Stimulated activated CD4-positive, alpha-beta T cell treated with anti-CD3 and anti-CD28 coated beads, Interleukin-4, amount 100 ng/mL, for 24 hours (primary cell): ENCODE data around the gene TRMT2B.
A peak's percentile ranks its signal among the peaks of the same experiment; 100 is the strongest.
"Not testable (repeated sequence)": the region's sequence is repeated elsewhere in the genome, so short reads cannot be mapped to it uniquely, and the experiment has no call there.

Experiments
- DNase-seq: peaks from one replicate; pipeline ENCODE4 v3.0.0-alpha.2; 2020

TRMT2B gene

DNA sequence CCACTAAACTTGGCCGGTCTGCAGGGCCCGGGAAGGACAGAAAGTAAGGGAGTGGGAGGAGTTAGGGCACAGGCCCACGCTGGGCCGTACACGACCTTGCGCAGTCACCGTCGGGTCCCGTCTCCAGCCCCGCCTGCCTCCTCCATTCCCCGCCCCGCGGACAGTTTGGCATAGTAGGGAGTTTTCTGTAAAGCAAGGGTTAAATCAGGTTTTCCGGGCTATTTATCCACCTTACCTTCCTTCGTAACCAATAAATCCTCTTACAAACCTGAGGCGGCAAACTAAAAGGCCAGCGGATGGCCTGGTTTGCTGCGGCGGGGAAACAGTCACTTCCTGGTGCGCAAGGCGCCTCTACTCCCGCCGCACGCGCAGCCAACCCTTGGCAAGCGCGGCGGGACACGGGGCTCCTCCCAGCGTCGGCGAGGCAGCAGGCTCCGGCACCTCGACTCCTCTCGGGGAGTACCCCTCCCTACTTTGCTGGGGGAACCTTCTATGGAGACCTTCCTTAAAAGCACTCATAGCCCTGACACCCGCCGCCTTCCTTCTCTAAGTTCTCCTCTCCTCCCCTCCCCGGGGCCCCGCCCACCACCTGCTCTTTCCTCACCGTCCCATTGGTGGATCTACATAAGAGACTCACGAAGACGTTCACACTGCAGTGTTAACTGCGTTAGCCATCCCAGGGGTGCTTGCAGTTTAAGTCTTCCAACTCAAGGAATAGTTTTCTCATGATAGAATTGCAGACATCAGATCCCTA lies at the start of gene TRMT2B:
Gene TRMT2B (minus strand): TSS at position 563 of the 754 bp plus-strand sequence. CDS start 9,822 bp downstream, outside the sequence.
- peak; percentile 80 for DNase-seq

DNA sequence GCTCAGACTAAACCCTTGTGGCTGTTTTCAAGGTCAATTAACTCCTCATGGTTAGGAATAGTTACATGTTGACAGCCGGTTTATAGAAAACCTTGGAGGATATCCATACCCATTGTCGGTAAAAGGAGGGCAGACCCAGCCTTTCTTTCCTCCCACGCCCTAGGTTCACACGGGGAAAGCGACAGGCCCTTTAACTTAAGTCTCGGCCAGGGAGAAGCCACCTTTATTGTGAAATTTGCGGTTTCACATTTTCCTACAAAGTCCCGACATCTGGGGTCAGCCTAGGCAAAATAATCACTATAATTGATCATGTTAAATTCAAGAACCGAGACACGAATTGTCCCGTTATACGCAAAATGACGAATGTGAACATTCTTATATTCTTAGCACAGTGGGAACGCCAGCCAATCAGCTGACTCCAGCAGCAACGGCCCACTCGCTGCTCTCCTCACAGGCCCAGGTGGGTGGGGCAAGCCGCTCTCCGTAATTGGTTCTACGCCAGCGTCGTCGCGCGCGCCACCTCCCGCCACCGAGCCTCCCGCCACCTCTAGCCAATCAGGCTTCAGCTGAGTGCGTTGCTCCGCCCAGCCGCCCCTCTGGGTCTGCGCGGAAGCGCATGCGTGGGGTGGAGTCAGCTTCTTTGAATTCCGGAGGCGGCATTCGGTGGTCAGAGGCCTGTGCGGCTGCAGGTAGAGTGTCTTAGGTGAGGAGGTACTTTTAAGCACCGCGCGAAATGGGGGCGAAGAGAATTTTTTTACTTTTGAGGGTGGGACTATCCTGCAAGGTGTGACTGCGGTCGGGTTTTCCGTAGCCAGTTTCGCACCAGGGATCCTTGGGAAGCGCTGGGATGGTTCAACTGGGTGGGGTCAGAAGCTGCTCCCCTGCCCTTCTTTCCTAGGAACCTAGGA lies 45.9 kb upstream of the TRMT2B start, which contains the start of gene CENPI:
Gene CENPI (plus strand): TSS at position 659 of the 908 bp plus-strand sequence. CDS start 2,867 bp downstream, outside the sequence.
- DNase-seq: peak; percentile 92

DNA sequence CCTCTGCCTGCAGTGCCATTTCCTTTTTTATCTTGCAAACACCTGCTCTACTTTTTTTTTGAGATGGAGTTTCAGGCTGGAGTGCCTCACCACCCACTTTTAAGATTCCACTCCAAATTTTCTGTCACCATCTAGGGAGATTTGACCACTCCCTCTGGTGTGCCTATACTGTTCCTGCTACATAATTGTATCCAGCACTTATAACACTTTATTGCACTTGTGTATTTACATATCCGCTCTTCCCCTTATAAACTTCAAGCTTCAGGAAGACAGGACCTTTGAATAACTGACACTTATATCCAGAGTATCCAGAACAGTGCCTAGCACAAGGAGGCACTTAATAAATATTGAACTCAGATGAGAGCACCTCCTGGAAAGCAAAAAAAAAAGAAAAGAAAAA lies 39.9 kb upstream of the TRMT2B start:
- no peak for DNase-seq

DNA sequence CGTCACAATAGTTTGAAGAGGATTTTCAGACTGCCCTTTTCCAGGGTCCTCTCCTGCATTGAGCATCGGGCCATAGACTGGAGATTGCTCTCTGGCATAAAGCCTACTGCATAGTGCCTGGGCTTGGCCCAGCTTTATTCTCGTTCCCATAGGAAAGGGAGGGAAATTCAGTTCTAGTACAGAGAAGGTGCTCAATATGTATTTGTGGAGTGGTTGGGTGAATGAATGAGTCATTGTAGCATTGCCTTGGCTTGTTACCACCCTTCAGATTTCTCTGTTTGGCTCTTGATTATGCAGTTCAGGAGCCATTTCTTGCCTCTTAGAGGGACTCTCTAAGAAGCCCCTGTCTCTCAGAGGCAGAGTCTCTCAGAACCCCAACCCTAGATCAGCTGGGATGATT lies 29.3 kb upstream of the TRMT2B start:
- DNase-seq: no peak

GRCh38 chrX:101080326-101081124 lies 28.6 kb upstream of the TRMT2B start:
- no peak for DNase-seq

GRCh38 chrX:101079736-101080270 lies 27.9 kb upstream of the TRMT2B start:
- no peak for DNase-seq

DNA sequence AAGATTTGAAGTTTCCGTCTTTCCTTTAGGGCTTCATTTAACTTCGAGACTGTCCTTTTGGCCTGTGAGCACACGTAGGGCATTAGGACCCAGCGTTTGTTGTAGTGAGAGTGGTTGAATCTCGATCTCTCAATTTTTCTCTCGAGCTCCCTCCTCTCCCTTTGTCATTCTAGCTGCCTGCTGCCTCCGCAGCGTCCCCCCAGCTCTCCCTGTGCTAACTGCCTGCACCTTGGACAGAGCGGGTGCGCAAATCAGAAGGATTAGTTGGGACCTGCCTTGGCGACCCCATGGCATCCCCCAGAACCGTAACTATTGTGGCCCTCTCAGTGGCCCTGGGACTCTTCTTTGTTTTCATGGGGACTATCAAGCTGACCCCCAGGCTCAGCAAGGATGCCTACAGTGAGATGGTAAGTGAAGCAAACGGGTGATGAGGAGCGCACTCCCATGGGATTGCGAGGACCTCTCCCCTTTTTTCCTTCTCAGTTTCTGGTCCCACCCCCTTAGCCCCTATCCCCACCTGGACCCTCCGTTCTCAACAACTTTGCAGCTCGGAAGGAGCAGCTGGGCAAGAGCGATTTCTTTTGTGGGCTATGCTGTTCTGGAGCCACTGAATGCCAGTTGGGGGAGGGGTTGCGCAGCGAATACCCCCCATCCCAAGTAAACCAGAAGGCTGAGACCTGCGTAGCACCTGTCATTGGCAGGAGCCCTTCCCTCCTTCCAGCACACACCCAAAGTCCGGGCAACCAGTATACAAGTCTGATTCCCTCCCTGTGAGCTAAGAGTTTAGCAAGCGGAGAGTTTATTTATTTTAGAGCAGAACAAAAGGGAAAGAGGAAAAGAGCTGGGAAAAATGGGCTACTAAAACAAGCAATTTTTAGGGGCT lies 27.0 kb upstream of the TRMT2B start, which contains the start of gene TMEM35A:
Gene TMEM35A (plus strand): TSS at position 164 of the 883 bp plus-strand sequence. CDS start 124 bp downstream, at position 288.
- DNase-seq: no peak

- no peak for DNase-seq
These were observed 19.7 kb upstream of the TRMT2B start for GRCh38 chrX:101071582-101071981.

GRCh38 chrX:101062176-101062575 lies 10.3 kb upstream of the TRMT2B start:
- DNase-seq: no peak

DNA sequence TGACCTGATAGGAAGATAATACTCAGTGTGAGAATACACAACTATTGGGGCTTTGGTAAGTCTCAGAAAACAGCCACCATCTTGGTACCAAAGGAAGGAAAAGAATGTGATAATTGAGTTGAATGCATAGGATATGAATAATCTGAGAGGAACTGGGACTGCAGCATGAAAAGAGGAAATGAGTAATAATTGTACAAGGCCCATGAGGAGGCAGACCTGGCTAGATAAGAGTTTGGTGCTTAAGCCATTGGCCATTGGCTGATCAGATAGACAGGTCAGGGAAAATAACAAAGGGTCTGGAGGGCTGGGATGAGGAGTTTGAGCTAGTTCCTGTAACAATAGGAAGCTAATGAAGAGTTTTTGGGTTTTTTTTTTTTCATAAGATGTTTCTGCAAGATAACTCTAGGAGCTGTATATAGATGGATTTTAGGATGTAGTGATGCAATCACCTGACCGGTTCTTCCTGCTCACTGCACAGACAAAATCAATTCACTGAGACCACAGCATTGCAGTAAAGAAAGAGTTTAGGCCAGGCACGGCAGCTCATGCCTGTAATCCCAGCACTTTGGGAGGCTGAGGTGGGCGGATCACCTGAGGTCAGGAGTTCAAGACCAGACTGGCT lies 5.3 kb upstream of the TRMT2B start:
- DNase-seq: no peak

DNA sequence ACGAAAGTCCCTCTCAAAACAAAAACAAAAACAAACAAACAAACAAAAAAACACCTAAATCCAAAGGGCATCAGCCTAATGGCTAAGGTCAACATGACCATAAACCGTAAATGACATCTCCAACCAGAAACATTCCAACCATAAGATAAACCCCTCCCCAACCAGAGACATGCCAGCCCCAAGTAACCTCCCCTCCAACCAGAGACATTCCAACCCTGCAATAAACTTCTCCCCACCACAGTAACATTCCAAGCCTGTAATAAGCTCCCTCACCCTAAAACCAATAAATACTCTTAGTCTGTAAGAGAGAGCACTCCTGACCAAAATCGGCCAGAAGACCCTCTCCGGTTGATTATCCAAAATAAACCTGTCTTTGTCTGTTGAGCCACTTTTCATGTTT lies 4.6 kb upstream of the TRMT2B start:
- not testable (repeated sequence) for DNase-seq

DNA sequence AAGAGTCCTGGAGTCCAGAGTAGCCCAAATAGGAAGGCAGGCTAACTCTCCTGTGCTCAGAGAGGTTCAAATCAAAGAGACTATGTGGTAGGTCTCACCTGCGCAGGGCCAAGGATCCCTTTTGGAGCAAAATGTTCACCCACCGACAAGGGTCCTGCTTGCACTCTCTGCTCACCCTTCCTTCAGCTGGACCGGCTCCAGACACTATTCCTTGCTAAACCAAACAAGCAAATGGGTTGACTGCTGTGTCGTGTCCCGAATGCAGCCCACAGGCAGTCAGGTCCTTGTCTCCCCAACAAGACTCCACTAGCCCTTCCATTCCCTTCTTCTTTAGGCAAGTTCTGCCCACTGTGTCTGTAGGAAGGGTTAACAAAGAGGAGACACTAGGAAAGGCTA lies 760 bp downstream of the TRMT2B start:
- no peak for DNase-seq

DNA sequence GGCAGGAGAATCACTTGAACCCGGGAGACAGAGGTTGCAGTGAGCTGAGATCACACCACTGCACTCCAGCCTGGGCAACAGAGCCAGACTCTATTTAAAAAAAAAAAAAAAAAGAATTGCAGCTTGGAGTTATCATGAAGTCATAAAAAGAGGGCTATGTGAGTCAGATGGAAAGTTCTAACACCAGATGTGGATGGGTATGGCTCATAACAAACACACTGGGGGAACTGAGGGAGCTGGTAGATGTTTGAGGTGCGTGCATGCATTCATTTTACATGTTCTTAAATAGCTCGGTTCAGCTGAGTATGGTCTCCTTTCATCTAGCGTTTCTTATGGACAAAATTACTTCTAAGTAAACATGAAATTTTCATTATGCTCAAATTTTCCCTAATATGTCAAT lies 11.7 kb downstream of the TRMT2B start:
- DNase-seq: no peak

DNA sequence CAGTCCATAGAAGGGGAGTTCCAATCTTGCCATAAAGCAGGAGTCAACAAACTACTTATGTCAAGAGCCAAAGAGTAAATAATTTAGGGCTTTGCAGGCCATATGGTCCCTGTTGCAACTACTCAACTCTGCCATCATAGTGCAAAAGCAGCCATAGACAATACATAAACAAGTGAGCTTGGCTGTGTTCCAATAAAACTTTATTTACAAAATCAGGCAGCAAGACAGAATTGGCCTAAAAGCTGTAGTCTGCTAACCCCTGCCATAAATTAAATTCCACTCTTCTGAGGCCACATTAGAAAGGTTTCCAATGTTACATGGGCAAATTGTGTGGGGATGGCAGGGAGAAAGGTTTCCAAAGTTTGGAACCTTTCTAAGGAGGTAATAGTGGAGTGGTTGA lies 14.7 kb downstream of the TRMT2B start:
- no peak for DNase-seq

- no peak for DNase-seq
These were observed 22.2 kb downstream of the TRMT2B start for GRCh38 chrX:101029665-101030064.

- no peak for DNase-seq
These were observed 23.3 kb downstream of the TRMT2B start for GRCh38 chrX:101028562-101028961.

- no peak for DNase-seq
These were observed 26.8 kb downstream of the TRMT2B start for GRCh38 chrX:101025126-101025525.

- DNase-seq: no peak
These were observed 29.9 kb downstream of the TRMT2B start for GRCh38 chrX:101022020-101022419.

DNA sequence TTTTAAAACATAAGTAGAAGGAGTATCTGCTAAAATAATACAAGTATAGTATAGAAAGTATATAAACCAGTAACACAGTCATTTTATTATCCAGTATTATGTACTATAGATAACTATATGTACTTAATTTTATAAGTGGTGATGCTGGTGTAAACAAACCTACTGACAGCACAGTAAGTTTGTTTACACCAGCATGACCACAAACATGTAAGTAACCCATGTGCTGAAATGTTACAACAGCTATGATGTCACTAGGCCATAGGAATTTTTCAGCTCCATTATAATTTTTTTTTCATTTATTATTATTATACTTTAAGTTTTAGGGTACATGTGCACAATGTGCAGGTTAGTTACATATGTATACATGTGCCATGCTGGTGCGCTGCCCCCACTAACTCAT lies 39.9 kb downstream of the TRMT2B start:
- not testable (repeated sequence) for DNase-seq

GRCh38 chrX:101009090-101009489 lies 42.8 kb downstream of the TRMT2B start:
- no peak for DNase-seq

DNA sequence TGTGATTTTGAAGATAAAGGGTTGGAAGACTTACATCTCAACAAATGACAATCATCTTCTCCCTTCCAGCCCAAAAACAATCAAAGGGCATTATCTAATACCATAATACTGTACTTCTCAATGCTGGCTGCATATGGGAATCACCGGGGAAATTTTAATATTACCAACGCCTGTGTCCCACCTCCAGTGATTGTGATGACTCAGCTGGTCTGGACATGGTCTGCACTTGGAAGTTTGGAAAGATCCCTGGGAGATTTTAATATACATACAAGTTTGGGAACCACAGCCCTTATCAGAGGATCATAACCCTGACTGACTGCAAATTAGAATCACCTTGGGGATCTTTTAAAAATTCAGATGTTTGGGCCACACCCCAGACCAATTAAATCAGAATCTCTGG lies 52.5 kb downstream of the TRMT2B start:
- DNase-seq: no peak
